CD4-positive, alpha-beta T cell treated with Interleukin-4 for 1 hour (primary cell): ENCODE results near the gene WDR76.

Experiments used
- DNase-seq, 2 donors: peaks; one replicate each; pipeline ENCODE4 v3.0.0-alpha.2; 2020 to 2022

The WDR76 gene

DNA sequence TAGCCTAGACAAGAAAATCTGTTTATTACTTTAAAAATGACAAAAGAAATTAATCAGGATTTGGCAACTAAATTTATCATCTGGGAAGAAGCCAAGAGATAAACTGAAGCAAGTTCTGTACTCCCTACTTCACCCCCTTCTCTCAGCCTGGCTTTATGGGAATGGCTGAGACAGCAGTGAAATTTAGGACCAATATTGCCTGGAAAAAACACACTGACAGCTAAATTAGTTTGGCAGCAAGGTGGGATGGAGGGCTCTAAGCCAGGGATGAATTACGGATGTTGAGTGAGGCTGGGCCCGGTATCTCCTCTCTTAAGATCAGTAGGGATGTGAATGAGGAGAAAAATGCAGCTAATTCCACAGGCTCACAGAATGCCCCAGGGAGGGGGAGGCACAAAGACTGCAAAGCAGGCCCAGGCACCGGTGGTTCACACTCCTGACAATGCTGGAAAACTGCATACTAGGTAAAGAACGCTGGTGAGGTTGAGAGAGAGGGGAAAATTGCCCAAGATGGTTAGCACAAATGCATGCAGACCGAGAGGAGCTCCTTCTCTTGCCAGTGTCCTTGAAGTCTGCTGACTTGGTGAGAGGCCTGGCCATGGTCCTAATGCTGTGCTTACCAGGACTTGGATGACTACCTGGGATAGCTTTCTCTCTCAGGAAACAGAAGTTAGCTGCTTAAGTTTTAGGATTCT is 89.0 kb downstream of the WDR76 start:
- DNase-seq = no peak

DNA sequence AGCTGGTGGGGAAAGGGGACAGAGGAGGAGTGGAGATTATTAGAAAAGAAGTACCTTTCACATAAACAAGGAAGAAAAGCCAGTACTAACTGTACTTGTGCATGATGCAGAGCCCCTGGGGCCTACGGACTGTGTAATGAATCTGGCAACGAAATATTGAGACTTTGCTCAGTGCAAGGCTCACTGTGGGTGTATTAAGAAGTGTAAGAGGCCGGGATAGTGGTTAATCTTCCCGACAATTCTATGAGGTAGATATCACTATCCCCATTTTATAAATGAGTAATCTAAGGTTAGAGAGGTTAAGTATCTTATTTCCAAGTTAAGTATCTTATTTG is 89.5 kb downstream of the WDR76 start:
- no peak for DNase-seq
